Measurements from ENCODE around the gene RPS6KA6. TPM values are rescaled to one million over a fixed set of nuclear protein-coding genes. Genes with fewer than 3 reads are reported as not detected.

Gene RPS6KA6
- total RNA-seq, 8 experiments from 2014 or later: 0.25 to 8.7 (median 5.6) TPM

GRCh38 chrX:84064164-84064563, 123.8 kb downstream of the RPS6KA6 start:
- no peak overlapping the region for H3K4me3 ChIP-seq
- in situ Hi-C loops (cut with MboI; ENCODE audit: low pct_unique_long_range_greater_than_20kb in 2 of 9, low sequenced_read_pairs in 9 of 9, unreplicated experiment in 9 of 9): no loop called here
- ATAC-seq (replicated peaks in 6 of 8): no peak
- H3K27ac ChIP-seq: no peak overlapping the region
- H3K4me1 ChIP-seq (replicated peaks in 1 of 2): no peaks in the 10 kb centered on the region
- WGBS, 10 experiments: 53 to 100% methylated on average over 1 of the region's 4 CpGs; no CpG with 5 or more reads in 8 of the 10 experiments

- Histone ChIP-seq H3K4me1 (replicated peaks in 1 of 2) (no peaks in the 10 kb centered on the region), H3K27ac (no peak overlapping the region), H3K4me3 (no peak overlapping the region)
- WGBS, 10 experiments: 19 to 50% methylated on average over 1 to 2 of the region's 2 CpGs; no CpG with 5 or more reads in 8 of the 10 experiments
- in situ Hi-C loops (cut with MboI; ENCODE audit: low pct_unique_long_range_greater_than_20kb in 2 of 9, low sequenced_read_pairs in 9 of 9, unreplicated experiment in 9 of 9): no loop called here
- ATAC-seq (replicated peaks in 6 of 8): no peak
Observed at GRCh38 chrX:84047339-84047738, 140.7 kb downstream of the RPS6KA6 start.

GRCh38 chrX:84046403-84046984, 141.5 kb downstream of the RPS6KA6 start:
- WGBS, 10 experiments: 29 to 58% methylated on average over 3 to 7 of the region's 7 CpGs; no CpG with 5 or more reads in 8 of the 10 experiments
- Histone ChIP-seq H3K4me1 (replicated peaks in 1 of 2) (no peaks in the 10 kb centered on the region), H3K27ac (no peak overlapping the region), H3K4me3 (no peak overlapping the region)
- ATAC-seq (replicated peaks in 6 of 8): peak in 4 of 8 experiments; percentile 33 to 69 (median 48)
- in situ Hi-C loops (cut with MboI; ENCODE audit: low pct_unique_long_range_greater_than_20kb in 2 of 9, low sequenced_read_pairs in 9 of 9, unreplicated experiment in 9 of 9): no loop called here

GRCh38 chrX:84044051-84044450, 143.9 kb downstream of the RPS6KA6 start:
- H3K4me3 ChIP-seq: no peak overlapping the region
- 62% methylated on average over 2 of the region's 4 CpGs; no CpG with 5 or more reads in 9 of the 10 experiments for WGBS, 10 experiments
- H3K4me1 ChIP-seq (replicated peaks in 1 of 2): no peaks in the 10 kb centered on the region
- H3K27ac ChIP-seq: no peak overlapping the region
- in situ Hi-C loops (cut with MboI; ENCODE audit: low pct_unique_long_range_greater_than_20kb in 2 of 9, low sequenced_read_pairs in 9 of 9, unreplicated experiment in 9 of 9): no loop called here
- no peak for ATAC-seq (replicated peaks in 6 of 8)
